ENCODE data around the gene RDM1. TPM values are rescaled to one million over a fixed set of nuclear protein-coding genes. Genes with fewer than 3 reads are reported as not detected.

The RDM1 gene
- polyA plus RNA-seq: 1 to 10 TPM in 3 of 4 donors, not detected in 1; 1.9 to 4.5 (median 4.5) TPM
- long read RNA-seq, donor 1: 0 reads
- long read RNA-seq, donor 2: 0 reads
- long read RNA-seq, donor 3, partial matches to known transcripts: 0 of 1 reads
- long read RNA-seq, donor 3, other reads (novel, unspliced or antisense): 0 of 1 reads
- long read RNA-seq, donor 4: 0 reads
- long read RNA-seq, donor 5, partial matches to known transcripts: 0 of 1 reads
- long read RNA-seq, donor 5, other reads (novel, unspliced or antisense): 0 of 1 reads
- long read RNA-seq, donor 6: 0 reads
- long read RNA-seq, donor 7, partial matches to known transcripts: 0 of 1 reads
- long read RNA-seq, donor 7, other reads (novel, unspliced or antisense): 0 of 1 reads
- long read RNA-seq, donor 8: 0 reads
- long read RNA-seq, donor 9: 0 reads
- long read RNA-seq, donor 10, partial matches to known transcripts: 0 of 3 reads
- long read RNA-seq, donor 10, other reads (novel, unspliced or antisense): 0 of 3 reads

- Histone ChIP-seq H3K9me3 (ENCODE audit: control insufficient read depth in 2 of 2, insufficient read depth in 1 of 2, low read depth in 1 of 2, low read length in 1 of 2) (no peaks in the 10 kb centered on the region), H3K4me3 (ENCODE audit: low read depth in 1 of 3, low read length in 3 of 3) (peak within 1 kb of the TSS; percentile 10 to 61 (median 55)), H3K36me3 (ENCODE audit: control insufficient read depth in 3 of 3, insufficient read depth in 2 of 3, low read depth in 1 of 3, low read length in 3 of 3) (peaks cover 0 to 4% (median 0%) of the 10 kb centered on the region in 3 donors), H3K27me3 (ENCODE audit: control insufficient read depth in 3 of 3, insufficient read depth in 3 of 3, low read length in 3 of 3) (no peaks in the 10 kb centered on the region), H3K27ac (ENCODE audit: low read depth in 1 of 3, low read length in 2 of 3) (peak within 1 kb of the TSS in 1 of 3 donors; percentile 31), H3K4me1 (ENCODE audit: control insufficient read depth in 3 of 3, insufficient read depth in 2 of 3, low read depth in 1 of 3, low read length in 2 of 3) (peaks cover 0 to 17% (median 4%) of the 10 kb centered on the region in 3 donors)
- 1 to 2% (median 1%) methylated on average over 35 of the region's 35 CpGs for WGBS, 3 donors
- no peak for FAIRE-seq
- peak; percentile 85 to 92 for DNase-seq
Measured at GRCh38 chr17:35930211-35931065, at the start of gene RDM1. Gene RDM1 (minus strand): TSS chr17:35930773. CDS start chr17:35930727, 46 bp downstream.

GRCh38 chr17:35978346-35978745 lies 47.8 kb upstream of the RDM1 start:
- Histone ChIP-seq H3K4me1 (ENCODE audit: control insufficient read depth in 3 of 3, insufficient read depth in 2 of 3, low read depth in 1 of 3, low read length in 2 of 3) (peaks cover 0 to 33% (median 3%) of the 10 kb centered on the region in 3 donors), H3K27me3 (ENCODE audit: control insufficient read depth in 3 of 3, insufficient read depth in 3 of 3, low read length in 3 of 3) (no peaks in the 10 kb centered on the region), H3K9me3 (ENCODE audit: control insufficient read depth in 2 of 2, insufficient read depth in 1 of 2, low read depth in 1 of 2, low read length in 1 of 2) (no peaks in the 10 kb centered on the region), H3K36me3 (ENCODE audit: control insufficient read depth in 3 of 3, insufficient read depth in 2 of 3, low read depth in 1 of 3, low read length in 3 of 3) (no peaks in the 10 kb centered on the region), H3K27ac (ENCODE audit: low read depth in 1 of 3, low read length in 2 of 3) (no peak overlapping the region), H3K4me3 (ENCODE audit: low read depth in 1 of 3, low read length in 3 of 3) (no peak overlapping the region)
- FAIRE-seq (no peak), DNase-seq (no peak)
- WGBS, 3 donors: 85 to 96% (median 86%) methylated on average over 3 of the region's 3 CpGs

GRCh38 chr17:35977509-35977908 lies 46.9 kb upstream of the RDM1 start:
- no peak for FAIRE-seq
- H3K4me3 ChIP-seq (ENCODE audit: low read depth in 1 of 3, low read length in 3 of 3): no peak overlapping the region
- DNase-seq: no peak
- no peaks in the 10 kb centered on the region for H3K27me3 ChIP-seq (ENCODE audit: control insufficient read depth in 3 of 3, insufficient read depth in 3 of 3, low read length in 3 of 3)
- no peaks in the 10 kb centered on the region for H3K36me3 ChIP-seq (ENCODE audit: control insufficient read depth in 3 of 3, insufficient read depth in 2 of 3, low read depth in 1 of 3, low read length in 3 of 3)
- H3K4me1 ChIP-seq (ENCODE audit: control insufficient read depth in 3 of 3, insufficient read depth in 2 of 3, low read depth in 1 of 3, low read length in 2 of 3): peaks cover 0 to 39% (median 3%) of the 10 kb centered on the region in 3 donors
- no peak overlapping the region for H3K27ac ChIP-seq (ENCODE audit: low read depth in 1 of 3, low read length in 2 of 3)
- H3K9me3 ChIP-seq (ENCODE audit: control insufficient read depth in 2 of 2, insufficient read depth in 1 of 2, low read depth in 1 of 2, low read length in 1 of 2): no peaks in the 10 kb centered on the region
- WGBS, 3 donors: 84 to 99% (median 94%) methylated on average over 7 of the region's 7 CpGs

- H3K9me3 ChIP-seq (ENCODE audit: control insufficient read depth in 2 of 2, insufficient read depth in 1 of 2, low read depth in 1 of 2, low read length in 1 of 2): no peaks in the 10 kb centered on the region
- 32 to 48% (median 47%) methylated on average over 10 of the region's 10 CpGs for WGBS, 3 donors
- H3K36me3 ChIP-seq (ENCODE audit: control insufficient read depth in 3 of 3, insufficient read depth in 2 of 3, low read depth in 1 of 3, low read length in 3 of 3): no peaks in the 10 kb centered on the region
- no peaks in the 10 kb centered on the region for H3K27me3 ChIP-seq (ENCODE audit: control insufficient read depth in 3 of 3, insufficient read depth in 3 of 3, low read length in 3 of 3)
- no peak for FAIRE-seq
- peak overlapping the region in 2 of 3 donors; percentile 27 to 75 for H3K27ac ChIP-seq (ENCODE audit: low read depth in 1 of 3, low read length in 2 of 3)
- H3K4me3 ChIP-seq (ENCODE audit: low read depth in 1 of 3, low read length in 3 of 3): no peak overlapping the region
- peaks cover 0 to 47% (median 3%) of the 10 kb centered on the region in 3 donors for H3K4me1 ChIP-seq (ENCODE audit: control insufficient read depth in 3 of 3, insufficient read depth in 2 of 3, low read depth in 1 of 3, low read length in 2 of 3)
- DNase-seq: peak; percentile 64 to 77
Measured at GRCh38 chr17:35973333-35974260, 43.0 kb upstream of the RDM1 start.

GRCh38 chr17:35972945-35973332 lies 42.4 kb upstream of the RDM1 start:
- Histone ChIP-seq H3K4me3 (ENCODE audit: low read depth in 1 of 3, low read length in 3 of 3) (no peak overlapping the region), H3K4me1 (ENCODE audit: control insufficient read depth in 3 of 3, insufficient read depth in 2 of 3, low read depth in 1 of 3, low read length in 2 of 3) (peaks cover 0 to 47% (median 3%) of the 10 kb centered on the region in 3 donors), H3K27ac (ENCODE audit: low read depth in 1 of 3, low read length in 2 of 3) (peak overlapping the region in 1 of 3 donors; percentile 75), H3K9me3 (ENCODE audit: control insufficient read depth in 2 of 2, insufficient read depth in 1 of 2, low read depth in 1 of 2, low read length in 1 of 2) (no peaks in the 10 kb centered on the region), H3K36me3 (ENCODE audit: control insufficient read depth in 3 of 3, insufficient read depth in 2 of 3, low read depth in 1 of 3, low read length in 3 of 3) (no peaks in the 10 kb centered on the region), H3K27me3 (ENCODE audit: control insufficient read depth in 3 of 3, insufficient read depth in 3 of 3, low read length in 3 of 3) (no peaks in the 10 kb centered on the region)
- DNase-seq: peak; percentile 6 to 64
- no peak for FAIRE-seq
- 54 to 75% (median 72%) methylated on average over 4 of the region's 4 CpGs for WGBS, 3 donors

GRCh38 chr17:35972535-35972934 lies 42.0 kb upstream of the RDM1 start:
- DNase-seq: no peak
- no peak for FAIRE-seq
- no peaks in the 10 kb centered on the region for H3K36me3 ChIP-seq (ENCODE audit: control insufficient read depth in 3 of 3, insufficient read depth in 2 of 3, low read depth in 1 of 3, low read length in 3 of 3)
- peak overlapping the region in 1 of 3 donors; percentile 75 for H3K27ac ChIP-seq (ENCODE audit: low read depth in 1 of 3, low read length in 2 of 3)
- H3K4me3 ChIP-seq (ENCODE audit: low read depth in 1 of 3, low read length in 3 of 3): no peak overlapping the region
- H3K9me3 ChIP-seq (ENCODE audit: control insufficient read depth in 2 of 2, insufficient read depth in 1 of 2, low read depth in 1 of 2, low read length in 1 of 2): no peaks in the 10 kb centered on the region
- peaks cover 0 to 47% (median 3%) of the 10 kb centered on the region in 3 donors for H3K4me1 ChIP-seq (ENCODE audit: control insufficient read depth in 3 of 3, insufficient read depth in 2 of 3, low read depth in 1 of 3, low read length in 2 of 3)
- H3K27me3 ChIP-seq (ENCODE audit: control insufficient read depth in 3 of 3, insufficient read depth in 3 of 3, low read length in 3 of 3): no peaks in the 10 kb centered on the region
- 82 to 96% (median 88%) methylated on average over 6 of the region's 6 CpGs for WGBS, 3 donors

GRCh38 chr17:35972066-35972465 lies 41.5 kb upstream of the RDM1 start:
- no peak for DNase-seq
- Histone ChIP-seq H3K4me1 (ENCODE audit: control insufficient read depth in 3 of 3, insufficient read depth in 2 of 3, low read depth in 1 of 3, low read length in 2 of 3) (peaks cover 0 to 47% (median 3%) of the 10 kb centered on the region in 3 donors), H3K27me3 (ENCODE audit: control insufficient read depth in 3 of 3, insufficient read depth in 3 of 3, low read length in 3 of 3) (no peaks in the 10 kb centered on the region), H3K36me3 (ENCODE audit: control insufficient read depth in 3 of 3, insufficient read depth in 2 of 3, low read depth in 1 of 3, low read length in 3 of 3) (no peaks in the 10 kb centered on the region), H3K4me3 (ENCODE audit: low read depth in 1 of 3, low read length in 3 of 3) (no peak overlapping the region), H3K27ac (ENCODE audit: low read depth in 1 of 3, low read length in 2 of 3) (peak overlapping the region in 1 of 3 donors; percentile 75), H3K9me3 (ENCODE audit: control insufficient read depth in 2 of 2, insufficient read depth in 1 of 2, low read depth in 1 of 2, low read length in 1 of 2) (no peaks in the 10 kb centered on the region)
- WGBS, 3 donors: 66 to 86% (median 76%) methylated on average over 1 of the region's 1 CpG
- no peak for FAIRE-seq

Measured in small intestine (tissue), 16 donors.